Stimulated activated CD4-positive, alpha-beta T cell treated with anti-CD3 and anti-CD28 coated beads, Interleukin-2, amount 100 ng/mL, for 4 hours (primary cell): Measurements from ENCODE around the gene RNF39.

Source experiments
- DNase-seq: peaks from one replicate; pipeline ENCODE4 v3.0.0-alpha.2; 2020; ENCODE audit warnings: low read depth

The RNF39 gene

DNA sequence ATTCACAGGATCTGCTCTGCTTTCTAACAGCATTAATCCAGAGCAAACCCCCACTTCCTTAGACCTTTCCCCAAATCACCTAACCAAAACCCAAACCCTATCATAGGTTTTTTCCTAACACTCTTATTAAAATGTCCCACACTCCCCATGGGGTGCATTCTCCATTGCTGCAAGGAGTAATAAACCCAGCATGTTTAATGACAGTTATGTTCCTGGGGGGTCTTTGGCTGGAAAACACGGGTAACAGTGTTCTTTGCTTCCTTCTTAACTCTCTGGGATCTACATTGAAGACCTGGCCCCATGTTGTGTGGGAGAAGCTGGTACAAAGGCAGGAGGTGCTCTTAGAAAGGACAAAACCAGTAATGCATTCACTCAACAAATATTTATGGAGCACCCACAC is 21.3 kb upstream of the RNF39 start:
- DNase-seq = no peak

DNA sequence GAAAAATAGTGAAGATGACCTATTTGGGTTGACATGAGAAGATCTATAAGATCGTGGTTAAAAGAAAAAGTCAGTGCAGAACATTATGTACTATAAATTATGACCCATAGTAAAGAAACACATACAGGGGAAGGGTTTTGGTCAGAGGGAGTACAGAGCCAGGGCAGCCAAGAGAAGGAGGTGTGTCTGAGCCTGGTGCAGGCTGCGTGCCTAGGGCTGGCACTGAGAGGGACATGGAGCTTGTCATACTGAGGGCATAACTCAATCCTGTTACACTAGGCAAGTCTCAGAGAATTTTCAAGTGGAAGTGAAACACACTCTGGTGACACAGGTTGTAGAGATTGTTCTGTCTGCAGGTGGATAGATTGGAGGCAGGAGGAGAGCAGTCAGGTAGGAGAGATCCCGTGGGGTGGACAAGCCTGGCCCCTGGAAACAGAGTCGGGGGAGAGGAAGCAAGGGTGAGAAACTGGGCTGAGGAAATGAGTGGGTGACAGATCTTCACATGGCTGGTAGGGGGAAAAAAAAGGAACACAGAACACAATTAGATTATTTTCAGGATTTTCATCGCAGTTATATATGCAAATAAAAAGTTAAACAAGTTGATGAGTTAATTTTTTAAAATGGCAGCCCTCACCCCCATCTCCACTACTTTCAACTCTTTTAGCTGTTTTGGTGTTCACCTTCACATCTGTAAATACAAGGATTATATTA is 18.5 kb upstream of the RNF39 start:
- no peak for DNase-seq

DNA sequence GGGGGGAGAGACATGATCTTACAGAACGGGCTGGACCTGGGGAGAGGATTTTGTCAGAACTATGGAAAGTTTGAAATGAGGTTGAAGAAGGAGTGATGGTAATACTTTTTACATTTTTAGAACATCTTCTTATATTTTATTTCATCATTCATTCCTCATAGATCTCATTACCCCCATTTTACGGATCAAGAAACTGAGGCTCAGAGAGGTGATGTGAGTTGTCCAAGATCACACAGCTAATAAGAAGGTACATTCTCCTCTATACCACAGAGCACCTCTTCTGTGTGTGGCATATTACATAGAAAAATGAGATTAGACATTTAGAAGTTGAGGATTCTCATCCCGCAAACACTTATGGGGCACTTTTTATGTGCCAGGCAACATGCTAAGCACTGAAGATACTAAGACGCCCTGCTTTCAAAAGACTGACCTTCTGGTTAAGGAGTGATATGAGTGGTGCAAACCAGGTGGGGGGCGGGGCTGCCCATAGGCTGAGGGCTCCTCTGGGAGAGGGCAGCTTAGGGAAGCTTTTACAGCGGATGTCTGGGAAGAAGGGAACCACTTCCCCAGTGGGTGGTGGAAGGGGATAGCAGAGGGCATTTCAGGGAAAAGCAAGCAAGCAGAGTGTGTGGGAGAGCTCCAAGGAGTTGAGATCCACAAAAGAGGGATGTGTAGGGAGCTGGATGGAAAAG is 17.4 kb upstream of the RNF39 start:
- DNase-seq = no peak

- DNase-seq = no peak
Observed at GRCh38 chr6:30091577-30092381, 16.2 kb upstream of the RNF39 start.

GRCh38 chr6:30087876-30088275 is 12.3 kb upstream of the RNF39 start:
- no peak for DNase-seq

DNA sequence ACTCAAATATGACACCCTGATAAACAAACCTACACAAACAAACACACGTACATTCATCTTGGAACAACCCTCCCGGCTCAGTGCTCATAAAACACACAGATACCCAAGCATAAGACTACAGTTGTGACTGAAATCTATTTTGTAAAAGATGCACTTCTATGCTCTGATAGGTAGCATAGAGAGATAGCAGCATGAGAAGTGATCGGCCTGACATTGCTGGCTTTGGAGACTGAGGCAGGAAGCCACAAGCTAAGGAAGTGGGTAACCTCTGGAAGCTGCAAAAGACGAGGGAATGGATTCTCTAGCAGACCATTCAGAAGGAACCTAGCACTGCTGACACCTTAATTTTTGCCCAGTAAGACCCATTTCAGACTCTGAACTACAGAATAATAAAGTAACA is 1.6 kb upstream of the RNF39 start:
- DNase-seq = no peak

- no peak for DNase-seq
Observed at GRCh38 chr6:30075790-30076732, 492 bp upstream of the RNF39 start.

DNA sequence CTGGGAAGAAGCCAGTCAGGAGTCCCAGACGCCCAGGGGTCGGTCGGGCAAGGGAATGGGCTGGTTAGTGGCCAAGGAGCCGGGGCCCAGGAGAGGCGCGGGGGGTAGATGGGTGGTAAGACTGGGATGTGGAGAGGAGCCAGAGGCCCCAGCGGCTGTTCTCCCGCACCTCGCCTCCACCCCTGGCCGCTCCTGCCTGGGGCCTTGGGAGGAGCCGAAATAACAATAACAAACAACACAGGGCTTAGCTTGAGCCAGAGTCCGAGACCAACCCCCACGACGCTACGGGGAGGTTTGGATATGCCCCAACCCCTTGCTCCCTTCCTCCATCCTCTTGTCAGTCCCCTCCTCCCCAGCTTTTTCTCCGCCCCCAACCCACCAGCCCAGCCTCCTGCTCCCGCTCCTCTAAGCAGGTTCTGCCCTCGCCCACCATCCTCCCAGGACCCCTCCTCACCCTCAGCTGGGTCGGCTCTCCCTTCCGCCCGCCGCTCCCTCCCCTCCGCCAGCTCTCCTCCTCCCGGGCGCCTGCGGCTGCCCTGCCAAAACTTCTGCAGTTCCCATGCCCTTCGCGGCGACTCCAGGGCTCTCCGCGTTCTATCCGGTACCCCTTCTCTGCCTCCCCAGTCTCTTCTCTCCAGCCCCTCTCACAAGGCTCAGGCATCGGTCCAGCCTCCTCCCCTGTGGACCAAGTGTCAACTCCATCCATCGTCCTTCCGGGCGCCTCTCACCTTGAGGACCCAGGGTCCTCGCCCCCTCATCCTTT is 1.1 kb downstream of the RNF39 start:
- no peak for DNase-seq

DNA sequence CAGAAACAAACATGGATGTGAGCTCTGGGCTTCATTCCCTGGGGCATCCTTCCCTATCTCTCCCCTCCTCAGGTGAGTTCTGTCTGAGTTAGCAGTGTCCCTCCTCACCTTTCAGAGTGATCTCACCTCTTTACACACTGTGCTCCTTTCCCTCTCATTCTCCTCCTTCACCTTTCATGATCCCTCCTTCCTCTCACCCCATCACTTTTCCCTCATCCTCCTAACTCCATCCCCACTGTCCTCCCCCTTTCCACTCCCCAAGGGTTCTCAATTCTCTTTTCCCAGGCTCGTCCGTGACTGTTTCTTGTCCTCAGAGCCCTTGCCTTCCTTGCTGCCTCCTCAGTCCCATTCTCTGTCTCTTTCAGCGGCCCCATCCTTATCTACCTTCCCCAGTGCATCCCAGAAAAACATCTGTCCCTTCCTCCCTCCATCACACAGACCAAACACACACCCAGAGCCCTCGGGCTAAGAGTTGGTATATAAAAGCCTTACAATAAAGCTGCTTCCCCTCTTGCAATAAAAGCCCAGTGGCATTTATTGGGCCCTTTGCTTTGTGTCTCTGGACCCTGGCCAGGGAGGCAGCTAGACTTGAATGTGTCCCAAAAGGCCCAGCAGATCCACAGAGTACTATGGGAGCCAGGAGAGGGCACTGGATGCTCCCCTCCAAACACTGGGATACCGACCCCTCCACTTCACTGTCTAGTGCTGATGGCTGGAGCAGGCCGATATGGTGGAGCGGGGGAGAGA is 1.9 kb downstream of the RNF39 start:
- DNase-seq = no peak

DNA sequence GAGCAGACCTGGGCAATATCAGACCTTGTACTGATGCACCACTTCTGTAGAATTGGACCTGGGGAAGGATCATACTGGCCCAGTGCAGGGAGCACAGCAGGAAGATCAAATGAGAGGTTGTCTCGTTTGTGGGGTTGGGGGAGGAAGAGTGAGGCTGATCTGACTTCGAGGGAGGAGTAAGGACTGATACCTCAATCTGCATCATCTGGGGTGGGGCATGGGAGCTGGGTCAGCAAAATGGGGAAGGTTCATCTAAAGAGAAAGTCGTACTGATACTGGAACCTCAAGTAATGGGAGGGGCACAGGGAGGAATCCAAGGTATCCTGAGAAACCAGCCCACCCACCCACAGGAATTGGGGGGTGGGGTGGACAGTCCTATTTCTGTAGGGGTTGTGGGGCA is 3.7 kb downstream of the RNF39 start:
- DNase-seq = no peak

DNA sequence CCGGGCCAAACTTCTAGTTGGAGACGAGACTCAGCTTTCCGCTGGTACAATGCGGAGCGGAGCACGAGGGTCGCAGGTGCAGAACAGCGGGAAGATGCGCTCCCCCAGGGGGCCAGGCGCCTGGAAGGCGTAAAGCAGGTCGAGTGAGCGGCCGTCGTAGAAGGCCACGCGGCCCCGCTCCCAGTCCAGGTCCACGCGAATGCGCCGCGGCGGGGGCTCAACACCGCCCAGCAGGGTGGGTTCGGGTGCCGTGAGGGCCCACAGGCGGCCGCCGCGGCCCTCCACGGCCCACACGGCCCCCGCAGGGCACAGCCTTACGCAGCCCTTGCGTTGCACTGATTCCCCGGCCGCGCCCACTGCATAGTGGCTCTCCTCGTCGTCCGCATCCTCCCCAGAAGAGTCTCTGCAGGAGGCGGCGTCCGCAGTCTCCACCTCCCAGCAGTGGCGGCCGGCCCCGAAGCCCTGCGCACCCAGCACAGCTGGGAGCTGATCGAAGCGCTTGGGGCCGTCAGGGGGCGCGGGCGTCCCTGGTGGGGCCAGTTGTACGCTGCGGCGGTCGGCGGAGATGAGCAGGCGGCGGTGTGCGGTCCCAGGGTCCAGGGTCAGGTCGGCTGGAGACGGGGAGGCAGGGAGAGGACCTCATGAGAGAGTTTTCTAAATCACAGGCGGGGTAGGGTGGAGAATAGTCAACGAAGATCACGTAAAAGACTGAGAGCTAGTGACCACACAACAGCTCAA is 4.3 kb downstream of the RNF39 start:
- no peak for DNase-seq

DNA sequence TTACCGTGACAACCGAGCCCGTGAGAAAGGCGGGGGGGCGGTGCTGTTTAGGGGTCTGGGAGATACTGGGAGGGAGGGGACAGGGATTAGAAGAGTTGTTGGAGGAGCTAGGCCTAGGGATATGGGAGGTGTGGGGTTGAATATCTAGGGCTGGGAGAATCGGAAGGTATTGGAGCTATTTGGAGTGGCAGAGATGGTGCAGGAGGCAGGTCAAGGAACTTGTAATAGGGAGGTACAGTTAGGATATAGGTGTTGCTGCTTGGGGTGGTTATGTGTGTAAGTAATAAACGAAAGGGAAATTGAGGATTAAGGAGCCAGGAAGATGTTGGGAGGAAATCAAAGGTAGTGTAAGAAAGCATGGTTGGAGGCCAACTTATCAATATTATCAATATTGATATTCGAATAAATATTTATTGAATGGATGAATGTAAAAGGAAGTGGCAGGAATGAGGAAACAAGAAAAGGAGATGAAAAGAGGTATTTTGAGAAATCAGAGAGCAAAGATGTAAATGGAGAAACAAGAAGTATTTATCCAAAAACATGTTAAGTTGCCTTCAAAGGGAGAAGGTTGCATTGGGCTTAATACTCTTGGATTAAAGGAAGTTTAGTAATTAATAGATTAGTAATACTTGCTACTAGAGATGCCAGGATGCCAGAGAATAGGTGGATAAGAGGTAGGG is 8.0 kb downstream of the RNF39 start:
- DNase-seq = no peak

DNA sequence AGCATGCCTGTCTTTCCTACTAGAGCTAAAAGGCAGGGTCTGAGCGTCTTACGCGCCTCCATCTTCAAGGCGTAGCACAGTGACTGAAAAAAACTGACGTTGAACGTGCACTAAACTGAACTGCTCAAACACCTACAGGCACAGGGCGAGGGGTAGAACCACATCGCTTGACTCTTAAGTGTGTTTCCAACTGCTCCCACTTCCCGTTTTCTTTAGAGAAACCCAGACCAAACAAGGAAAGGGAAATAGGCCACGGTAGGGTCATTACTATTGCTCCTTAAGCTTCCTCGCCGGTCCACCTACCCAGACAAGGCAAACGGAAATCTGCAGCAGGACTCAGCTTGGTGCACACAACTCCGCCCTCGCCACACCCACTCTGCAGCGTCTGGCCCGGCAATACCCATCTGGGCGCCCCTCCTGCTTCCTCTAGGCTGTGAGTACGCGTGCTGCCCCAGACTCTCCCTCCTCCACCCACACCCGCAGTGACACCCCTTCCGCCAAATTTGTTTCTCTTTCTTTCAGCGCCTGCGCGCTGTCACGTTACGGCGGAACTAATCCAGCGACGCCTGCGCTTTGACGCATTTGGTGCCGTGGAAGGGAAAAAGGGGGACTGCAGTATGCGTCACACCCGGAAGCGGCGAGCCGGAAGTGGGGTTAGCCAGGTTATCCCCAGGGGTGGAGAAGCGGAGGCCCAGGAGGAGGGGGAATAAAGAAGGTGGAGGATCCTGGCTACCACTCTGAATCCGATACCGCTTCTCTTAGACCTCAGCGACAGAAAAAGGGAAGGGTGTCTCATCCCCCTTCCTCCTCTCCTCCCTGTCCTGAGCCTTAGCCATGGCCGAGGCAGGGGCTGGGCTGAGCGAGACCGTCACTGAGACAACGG is 8.8 kb downstream of the RNF39 start, which contains the start of gene PPP1R11:
Gene PPP1R11, plus strand, starts transcription at position 622 of the 883 bp plus-strand sequence. Its CDS starts 213 bp downstream, at position 835.
- peak; percentile 99 for DNase-seq

DNA sequence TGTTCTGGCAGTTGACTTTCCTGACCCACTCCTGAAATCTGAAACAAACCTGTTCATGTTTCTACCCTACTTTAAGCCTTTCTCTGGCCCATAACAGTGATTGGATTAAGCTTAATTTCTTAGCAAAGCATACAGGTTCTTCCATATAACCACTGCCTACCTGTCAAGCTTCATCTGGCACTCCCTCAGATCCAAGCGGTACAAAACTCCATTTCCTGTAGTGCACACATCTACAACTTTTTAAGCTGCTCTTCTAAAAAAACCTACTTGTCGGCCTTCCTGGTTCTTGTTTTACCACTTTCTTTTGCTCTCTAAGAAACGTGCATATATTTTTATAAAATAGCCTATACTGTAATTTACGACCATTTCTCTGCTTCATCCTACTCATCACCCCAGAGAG is 9.5 kb downstream of the RNF39 start:
- no peak for DNase-seq

DNA sequence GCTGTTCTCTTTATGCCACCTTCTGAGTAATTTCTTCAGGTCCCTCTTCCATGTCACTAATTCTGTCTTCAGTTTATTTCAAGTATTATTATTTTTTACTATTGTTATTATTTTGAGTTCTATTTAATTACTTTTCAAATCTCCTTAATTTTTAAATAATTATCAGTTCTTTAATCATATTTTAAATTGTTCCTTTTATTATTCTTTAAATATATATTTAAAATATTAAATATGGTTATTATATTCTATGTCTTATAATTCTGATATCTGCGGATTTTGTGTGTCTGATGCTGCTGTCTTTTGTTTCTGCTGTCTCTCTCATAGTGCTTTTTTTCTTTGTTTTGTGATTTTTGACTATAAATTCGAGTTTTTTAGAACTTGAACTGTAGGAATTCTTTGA is 12.3 kb downstream of the RNF39 start:
- no peak for DNase-seq

- no peak for DNase-seq
Observed at GRCh38 chr6:30062471-30063178, 12.9 kb downstream of the RNF39 start.

DNA sequence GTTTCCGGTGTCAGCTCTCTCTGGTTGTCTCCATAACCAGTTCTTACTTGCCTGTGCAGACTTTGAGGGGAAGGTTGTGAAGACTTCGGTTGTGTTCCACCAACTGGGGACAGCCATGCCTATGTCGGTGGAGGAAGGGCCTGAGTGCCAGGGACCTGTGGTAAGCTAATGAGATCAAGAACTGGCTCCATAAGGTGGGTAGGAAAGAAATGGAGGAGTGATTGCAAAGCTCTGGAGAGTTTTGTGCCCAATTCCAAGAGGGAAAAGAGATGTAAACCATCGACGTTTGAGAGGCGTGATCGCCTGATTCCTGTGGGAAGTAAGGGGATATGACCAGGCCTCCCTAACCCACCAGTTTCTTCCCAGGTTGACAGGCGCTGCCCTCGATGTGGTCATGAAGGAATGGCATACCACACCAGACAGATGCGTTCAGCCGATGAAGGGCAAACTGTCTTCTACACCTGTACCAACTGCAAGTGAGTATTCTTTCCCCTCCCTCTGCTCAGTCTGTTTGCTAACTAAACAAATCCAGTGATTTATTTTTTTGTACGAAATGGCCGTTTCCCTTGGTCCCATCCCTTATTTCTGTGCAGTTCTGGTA is 13.6 kb downstream of the RNF39 start:
- DNase-seq = no peak
